ENCODE data around the gene SRBD1.

SRBD1 gene

DNA sequence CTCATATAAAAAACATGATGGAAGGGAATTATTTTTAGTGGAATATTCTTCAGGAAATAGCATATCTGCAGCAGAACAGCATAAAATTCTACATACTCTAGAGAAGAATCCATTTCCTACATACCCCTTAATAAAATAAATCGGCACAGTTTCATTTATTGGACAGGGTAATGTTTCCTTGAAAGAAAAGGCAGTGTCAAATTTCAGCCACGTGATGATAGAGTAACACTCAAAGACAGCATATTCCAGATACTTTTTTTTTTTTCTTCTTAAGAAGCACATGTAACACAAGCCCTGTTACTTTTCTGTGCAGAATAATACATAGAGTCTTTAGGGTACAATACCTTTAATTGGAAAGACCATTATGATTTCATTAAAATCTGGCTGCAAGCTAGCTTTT, 204.4 kb downstream of the SRBD1 start:
- no peak for DNase-seq

- DNase-seq = no peak
These were observed 206.2 kb downstream of the SRBD1 start for GRCh38 chr2:45404807-45405297.

GRCh38 chr2:45403036-45403435, 208.0 kb downstream of the SRBD1 start:
- DNase-seq = no peak

DNA sequence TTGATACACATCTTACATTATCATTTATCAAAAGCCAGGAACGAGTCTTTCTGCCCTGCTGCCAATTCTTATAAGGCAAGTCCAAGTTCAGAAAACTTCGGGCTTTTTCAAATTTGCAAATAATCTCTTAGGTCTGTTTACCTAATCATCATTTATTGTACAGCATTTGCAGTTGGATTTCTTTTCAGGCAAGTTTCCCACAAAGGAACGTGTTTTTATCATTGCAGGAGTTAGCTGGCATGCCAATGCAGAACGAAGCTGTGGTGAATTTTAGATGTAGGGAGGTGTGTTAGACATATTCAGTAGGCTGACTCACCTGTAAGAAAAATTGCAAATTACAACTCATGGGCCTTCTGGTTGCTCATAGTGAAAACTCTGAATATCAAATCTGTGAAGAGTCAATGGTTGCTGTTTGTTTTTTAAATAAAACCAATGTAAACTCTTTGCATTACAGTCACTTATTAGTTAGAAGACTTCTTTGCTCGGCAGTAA, 209.6 kb downstream of the SRBD1 start:
- no peak for DNase-seq

GRCh38 chr2:45399040-45399784, 211.9 kb downstream of the SRBD1 start:
- no peak for DNase-seq

- no peak for DNase-seq
These were observed 213.8 kb downstream of the SRBD1 start for GRCh38 chr2:45397292-45397691.

DNA sequence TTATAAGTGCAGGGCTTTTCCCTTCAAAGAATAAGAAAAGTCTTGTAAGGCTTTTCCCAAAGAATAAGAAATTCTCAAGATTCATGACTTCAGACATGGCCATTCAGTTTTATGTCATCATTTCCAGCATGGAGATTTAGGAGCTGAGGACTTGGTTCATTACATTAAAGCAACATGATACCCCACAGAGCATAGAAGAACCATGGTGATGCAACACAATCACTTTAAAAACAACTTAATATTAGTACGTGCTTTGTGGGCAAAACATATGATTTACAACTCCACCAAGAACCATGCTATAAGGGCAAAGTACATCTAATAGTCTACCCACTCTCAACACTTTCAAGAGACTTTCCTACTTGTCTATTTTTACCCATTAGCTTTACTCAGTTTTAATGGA, 214.4 kb downstream of the SRBD1 start:
- DNase-seq = no peak

DNA sequence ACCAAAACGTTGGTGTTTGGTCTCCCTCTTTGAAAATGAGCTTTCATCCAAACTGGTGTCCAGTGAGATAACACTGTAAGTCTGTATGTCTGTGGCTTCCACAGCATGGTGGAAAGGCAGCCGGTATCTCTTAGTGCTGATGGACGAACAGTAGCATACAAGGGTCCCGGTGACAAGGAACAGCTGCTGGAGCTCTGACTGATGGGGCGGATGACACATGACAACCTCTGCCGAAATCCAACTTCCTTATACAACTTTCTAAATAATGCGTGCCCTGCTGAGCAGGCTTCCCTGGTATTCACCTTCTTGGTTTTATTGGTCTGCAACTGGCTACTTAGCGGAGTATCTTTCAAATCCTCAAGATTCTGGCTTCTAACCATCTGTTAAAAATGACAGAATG, 216.2 kb downstream of the SRBD1 start:
- DNase-seq = no peak

DNA sequence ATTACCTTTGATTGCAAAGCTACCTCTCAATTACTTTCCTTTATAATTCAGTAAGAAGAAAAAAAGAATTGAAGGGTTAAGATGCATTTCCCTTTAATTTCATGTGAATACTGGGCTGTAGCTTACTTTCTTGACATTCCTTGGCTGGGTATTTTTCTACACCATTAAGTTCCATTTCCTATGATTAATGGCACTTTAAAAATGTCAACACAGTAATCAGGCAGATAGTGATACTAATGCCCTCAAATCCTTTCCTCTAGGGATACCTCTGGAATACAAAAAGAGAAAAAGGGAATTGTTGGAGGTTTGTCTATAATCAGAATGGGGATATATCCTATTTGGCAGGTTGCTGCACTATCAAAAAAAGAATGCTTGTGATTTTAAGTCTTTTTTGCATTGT, 216.9 kb downstream of the SRBD1 start:
- no peak for DNase-seq

GRCh38 chr2:45391866-45392265, 219.2 kb downstream of the SRBD1 start:
- no peak for DNase-seq

GRCh38 chr2:45390861-45391260, 220.2 kb downstream of the SRBD1 start:
- no peak for DNase-seq

DNA sequence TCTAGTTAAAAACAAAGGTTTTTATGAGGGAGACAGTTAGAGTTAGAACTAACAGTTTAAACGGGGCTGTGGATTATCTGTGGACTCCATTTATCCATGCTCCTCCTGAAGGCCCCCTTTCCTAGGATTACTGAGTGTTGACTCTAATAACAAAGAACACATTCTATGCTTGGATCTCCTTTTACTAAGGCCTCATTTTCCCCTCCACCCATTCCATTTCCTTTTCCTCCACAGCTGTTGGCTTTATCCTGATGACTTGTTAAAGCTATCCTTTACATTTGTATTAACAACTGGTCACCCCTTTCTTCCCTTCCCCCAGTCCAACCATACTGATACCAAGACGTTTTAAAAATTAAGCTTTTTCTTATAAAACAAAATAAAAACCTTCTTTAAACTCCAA, 220.6 kb downstream of the SRBD1 start:
- DNase-seq = no peak

DNA sequence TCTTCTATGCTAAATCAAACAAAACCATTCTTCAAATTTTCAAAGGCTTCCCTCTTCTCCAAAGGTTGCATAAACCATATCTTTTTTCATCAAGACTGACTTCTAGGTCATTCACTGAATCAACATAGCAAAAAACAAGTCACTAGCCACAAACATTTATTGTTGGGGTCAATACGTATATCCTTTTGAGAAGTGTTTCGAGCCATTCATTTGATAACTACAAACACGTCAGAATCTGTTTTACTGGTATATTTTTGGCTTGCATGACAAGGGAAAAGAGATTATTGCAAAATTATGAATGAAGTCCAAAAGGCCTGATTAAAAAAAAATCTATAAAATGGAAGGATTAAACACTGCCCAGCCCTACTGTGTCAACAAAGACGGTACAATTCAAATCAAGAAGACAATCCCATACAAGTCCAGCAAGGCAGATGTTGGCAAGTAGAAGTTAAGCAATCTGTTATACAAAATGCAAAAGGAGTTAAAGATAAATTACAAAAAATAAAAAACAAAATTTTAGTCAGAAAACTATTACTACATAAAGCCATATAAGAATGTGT, 222.4 kb downstream of the SRBD1 start:
- no peak for DNase-seq

GRCh38 chr2:45382744-45383143, 228.3 kb downstream of the SRBD1 start:
- DNase-seq = no peak

- no peak for DNase-seq
These were observed 230.8 kb downstream of the SRBD1 start for GRCh38 chr2:45380131-45380836.

GRCh38 chr2:45379399-45380087, 231.5 kb downstream of the SRBD1 start:
- DNase-seq = no peak

DNA sequence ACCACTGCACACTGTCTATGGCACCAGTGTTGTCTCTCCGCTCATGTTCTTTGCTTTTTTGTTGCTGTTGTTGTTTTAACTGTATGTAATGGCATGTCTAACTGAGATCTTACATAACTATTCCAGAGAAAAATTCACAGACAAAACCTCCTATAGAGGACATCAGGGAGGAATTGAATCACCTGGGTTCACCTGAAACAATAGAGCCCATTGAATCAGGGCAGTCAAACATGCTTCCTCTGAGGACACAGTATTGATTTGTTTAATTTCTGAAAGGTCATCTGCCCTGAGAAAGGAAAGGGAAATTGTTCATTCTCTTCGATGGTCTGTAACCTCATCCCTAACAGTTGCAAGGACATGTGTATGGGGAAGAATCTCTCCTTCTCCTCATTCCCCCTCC, 237.5 kb downstream of the SRBD1 start:
- no peak for DNase-seq

GRCh38 chr2:45370369-45370768, 240.7 kb downstream of the SRBD1 start:
- DNase-seq = no peak

DNA sequence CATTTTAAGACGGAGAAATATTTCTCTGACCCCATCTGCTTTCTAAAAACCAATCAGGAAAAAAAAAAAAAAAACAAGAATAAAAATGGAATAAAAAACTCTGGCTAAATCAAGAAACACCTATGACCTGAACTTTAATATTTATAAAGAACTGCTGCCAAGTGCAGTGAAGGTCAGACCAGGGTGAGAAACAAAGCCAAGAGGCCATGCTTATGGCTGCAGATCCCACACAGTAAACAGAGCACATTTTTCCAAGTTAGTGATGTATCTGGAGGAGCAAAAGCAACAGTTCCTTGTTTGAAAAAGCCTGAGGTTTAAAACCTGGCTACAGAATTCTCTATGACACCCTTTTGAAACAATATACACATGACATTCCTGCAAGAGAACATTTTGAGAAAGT, 242.3 kb downstream of the SRBD1 start:
- no peak for DNase-seq

- DNase-seq = no peak
These were observed 249.4 kb downstream of the SRBD1 start for GRCh38 chr2:45361666-45362065.

DNA sequence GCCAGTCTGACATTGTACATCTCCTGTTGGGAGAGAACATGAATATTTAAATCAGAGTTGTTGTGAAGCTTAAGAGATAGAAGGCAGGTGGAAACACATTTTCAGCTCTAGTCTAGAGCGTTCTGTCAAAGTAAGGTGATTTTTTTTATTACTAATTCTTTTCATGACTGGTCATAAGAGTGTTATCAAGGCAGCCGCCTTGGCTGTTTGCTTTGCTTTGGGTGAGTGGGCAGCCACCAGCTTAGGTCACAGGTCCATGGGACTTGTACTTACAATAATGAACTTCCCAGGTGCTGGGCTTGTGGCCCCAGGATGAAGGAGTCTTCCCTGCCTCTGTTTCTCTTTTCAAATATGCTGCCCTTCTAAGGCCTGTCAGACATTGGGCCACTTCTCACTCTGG, 256.3 kb downstream of the SRBD1 start:
- DNase-seq = no peak

DNA sequence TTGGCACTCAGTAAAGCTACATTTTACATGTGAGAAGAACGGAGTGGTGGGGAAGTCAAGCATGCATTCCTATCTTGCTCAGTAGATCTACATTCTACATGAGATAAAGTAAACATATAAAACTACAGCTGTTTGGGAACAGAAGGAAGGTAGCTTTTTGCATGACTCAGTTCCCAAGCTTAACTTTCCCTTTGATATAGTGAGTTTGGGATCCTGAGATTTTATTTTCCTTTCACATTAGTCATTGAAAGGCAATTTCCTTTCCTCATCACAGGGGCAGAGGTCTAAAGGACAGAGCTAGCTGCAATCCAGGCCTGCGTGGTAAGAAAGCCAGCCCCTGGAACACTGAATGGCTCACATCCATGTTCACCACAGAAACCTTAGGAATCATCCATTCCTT, 257.2 kb downstream of the SRBD1 start:
- no peak for DNase-seq

DNA sequence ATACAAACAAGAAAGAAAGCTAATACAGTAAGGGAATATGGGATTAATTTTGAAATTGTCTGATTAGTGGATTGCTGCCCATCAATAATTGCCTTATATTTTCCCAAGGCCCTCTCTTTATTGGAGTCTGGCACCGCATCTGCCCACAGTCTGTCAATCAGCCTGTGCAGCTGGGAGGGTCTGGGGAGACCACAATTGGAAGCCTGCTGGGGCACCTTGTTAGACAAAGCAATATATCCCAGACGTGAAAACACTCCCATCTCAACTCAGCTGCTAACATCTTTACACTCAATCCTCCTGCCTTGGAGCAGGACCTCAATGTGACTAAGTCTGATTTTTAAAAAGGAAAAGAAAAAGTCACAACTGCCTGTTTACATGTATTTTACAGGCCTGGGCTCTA, 258.6 kb downstream of the SRBD1 start:
- DNase-seq = no peak

Measured in NCI-H1930 (cell line).